ENCODE data around the gene KLHL8.
A peak's percentile ranks its signal among the peaks of the same experiment; 100 is the strongest.
"Not testable (repeated sequence)": the region's sequence is repeated elsewhere in the genome, so short reads cannot be mapped to it uniquely, and the experiment has no call there.

The KLHL8 gene

GRCh38 chr4:87227751-87228151 lies 7.3 kb upstream of the KLHL8 start:
- DNase-seq, result no peak

DNA sequence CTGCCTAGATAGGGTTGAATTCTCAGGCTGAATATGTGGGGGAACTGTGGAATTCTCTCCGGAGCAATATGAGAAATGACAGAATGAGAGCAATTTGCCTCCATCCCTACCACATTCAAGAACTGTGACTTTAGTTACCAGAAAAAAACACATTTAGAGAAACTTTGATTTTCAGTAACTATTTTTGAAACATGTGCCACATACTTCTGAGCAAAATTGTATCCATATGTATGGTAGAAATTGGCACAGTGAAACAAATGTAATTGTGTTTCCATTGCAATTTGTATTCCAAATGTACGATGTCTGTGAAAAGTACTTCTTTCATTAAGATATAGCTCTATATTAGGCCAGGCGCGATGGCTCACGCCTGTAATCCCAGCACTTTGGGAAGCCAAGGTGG lies 5.5 kb upstream of the KLHL8 start:
- DNase-seq, result no peak

- no peak for DNase-seq
Measured at GRCh38 chr4:87224141-87224923, 3.9 kb upstream of the KLHL8 start.

GRCh38 chr4:87219632-87220093 lies 755 bp downstream of the KLHL8 start:
- peak in 4 of 5 experiments; percentile 22 to 74 (median 28) for DNase-seq

GRCh38 chr4:87217235-87217763 lies 3.1 kb downstream of the KLHL8 start:
- not testable (repeated sequence) for DNase-seq

DNA sequence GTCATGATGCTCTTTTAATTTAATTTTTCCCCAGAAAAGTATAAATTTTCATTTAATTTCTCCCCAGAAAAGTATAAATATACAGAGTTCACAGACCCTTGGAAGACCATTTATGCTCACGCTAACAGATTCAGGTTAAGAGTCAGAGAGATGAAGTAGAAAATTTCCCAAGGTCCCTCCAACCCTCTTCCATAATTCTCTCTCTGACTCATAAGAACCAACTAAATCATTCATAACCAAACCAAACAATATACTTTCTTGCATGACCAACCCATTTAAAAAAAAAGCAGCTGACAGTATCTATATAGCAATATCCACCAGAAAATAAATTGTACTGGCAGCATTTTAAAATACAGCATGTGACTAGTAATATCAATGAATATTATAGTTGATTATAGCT lies 3.9 kb downstream of the KLHL8 start:
- DNase-seq, result no peak

DNA sequence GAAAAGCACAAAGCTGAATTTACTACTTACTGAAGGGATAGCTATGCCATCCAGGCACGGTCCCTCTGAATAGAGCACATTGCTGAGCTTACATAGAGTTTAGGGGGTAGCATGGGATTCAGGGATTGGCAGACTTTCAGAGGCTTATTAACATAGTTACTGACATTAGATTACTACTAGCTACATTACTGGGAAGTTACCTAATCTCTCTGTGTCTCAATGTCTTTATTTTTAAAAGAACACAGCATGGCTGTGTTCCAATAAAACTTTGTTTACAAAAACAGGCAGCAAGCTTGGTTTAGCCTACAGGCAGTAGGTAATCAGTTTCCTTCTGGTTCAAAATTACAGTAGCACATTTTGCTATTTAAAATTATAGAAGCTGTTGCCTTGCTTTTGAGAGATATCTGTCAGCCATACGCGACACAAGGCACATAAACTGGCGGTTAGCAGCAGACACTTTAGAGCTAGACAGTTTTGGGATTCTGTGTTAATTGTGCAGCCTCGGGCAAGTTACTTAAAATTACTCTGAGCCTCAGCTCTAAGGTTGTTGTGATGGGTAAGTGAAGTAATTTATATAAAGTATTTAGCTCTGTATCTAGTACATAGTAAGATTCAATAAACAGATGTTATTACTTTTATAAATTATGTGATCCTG lies 6.9 kb downstream of the KLHL8 start:
- no peak for DNase-seq

DNA sequence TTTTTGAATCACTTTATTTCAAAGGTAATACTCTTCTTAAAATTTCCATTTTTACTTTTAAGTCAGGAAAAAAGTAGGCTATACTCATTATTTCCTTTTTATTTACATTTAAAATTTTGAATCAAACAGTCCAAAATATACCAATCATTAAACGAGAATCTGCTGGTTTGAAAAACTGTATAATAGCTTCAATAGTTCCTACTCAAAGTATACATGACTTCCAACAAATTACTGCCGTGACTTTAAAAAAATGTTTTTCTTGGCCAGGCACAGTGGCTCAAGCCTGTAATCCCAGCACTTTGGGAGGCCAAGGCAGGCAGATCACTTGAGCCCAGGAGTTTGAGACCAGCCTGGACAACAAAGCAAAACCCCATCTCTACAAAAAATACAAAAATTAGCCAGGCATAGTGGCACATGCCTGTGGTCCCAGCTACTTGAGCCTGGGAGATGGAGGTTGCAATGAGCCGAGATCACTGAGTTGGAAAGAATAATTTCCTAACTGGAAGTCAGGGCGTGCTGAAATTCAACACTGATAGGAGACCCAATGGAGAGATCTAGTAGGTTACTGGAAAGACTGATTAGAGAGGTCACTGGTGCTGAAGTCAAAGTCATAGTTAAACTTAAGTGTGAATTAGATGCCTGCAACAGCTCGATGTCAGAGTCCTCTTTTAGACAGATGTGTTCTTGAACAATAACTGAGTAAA lies 9.0 kb downstream of the KLHL8 start:
- no peak for DNase-seq

- DNase-seq, result no peak
Measured at GRCh38 chr4:87209696-87210095, 10.7 kb downstream of the KLHL8 start.

DNA sequence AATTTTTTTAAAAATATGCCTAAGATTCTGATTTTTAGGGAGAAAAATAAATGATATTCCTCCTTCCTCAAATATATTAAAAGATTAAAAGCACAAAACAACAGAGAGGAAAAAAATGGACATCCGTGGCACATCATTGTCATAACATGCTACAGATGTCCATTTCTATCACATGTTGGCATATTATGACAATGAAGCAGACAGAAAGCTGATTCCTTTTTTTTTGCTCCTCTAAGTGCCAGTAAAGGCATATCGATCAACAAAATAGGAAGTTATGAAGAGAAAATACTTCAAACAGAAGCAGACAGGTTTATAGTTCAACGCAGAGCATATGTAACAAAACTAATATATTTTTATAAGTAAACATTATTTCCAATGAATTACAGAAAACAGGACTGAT lies 11.2 kb downstream of the KLHL8 start:
- DNase-seq, result no peak

DNA sequence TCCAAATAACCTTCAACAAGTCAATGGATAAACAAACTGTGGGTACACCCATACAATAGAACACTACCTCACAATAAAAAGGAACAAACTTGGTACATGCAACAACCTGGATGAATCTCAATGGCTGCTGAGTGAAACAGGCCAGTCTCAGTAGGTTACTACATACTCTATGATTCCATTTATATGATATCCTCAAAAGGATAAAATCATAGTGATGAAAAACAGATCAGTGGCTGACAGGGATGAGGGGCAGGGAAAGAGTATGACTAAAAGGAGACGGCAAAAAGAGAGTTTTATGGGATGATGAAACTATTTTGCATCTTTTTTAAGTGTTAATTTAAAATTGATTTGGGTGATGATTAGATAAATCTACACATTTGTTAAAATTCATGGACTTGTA lies 15.9 kb downstream of the KLHL8 start:
- DNase-seq, result no peak

- DNase-seq, result no peak
Measured at GRCh38 chr4:87196927-87197326, 23.5 kb downstream of the KLHL8 start.

- no peak for DNase-seq
Measured at GRCh38 chr4:87196146-87196545, 24.3 kb downstream of the KLHL8 start.

DNA sequence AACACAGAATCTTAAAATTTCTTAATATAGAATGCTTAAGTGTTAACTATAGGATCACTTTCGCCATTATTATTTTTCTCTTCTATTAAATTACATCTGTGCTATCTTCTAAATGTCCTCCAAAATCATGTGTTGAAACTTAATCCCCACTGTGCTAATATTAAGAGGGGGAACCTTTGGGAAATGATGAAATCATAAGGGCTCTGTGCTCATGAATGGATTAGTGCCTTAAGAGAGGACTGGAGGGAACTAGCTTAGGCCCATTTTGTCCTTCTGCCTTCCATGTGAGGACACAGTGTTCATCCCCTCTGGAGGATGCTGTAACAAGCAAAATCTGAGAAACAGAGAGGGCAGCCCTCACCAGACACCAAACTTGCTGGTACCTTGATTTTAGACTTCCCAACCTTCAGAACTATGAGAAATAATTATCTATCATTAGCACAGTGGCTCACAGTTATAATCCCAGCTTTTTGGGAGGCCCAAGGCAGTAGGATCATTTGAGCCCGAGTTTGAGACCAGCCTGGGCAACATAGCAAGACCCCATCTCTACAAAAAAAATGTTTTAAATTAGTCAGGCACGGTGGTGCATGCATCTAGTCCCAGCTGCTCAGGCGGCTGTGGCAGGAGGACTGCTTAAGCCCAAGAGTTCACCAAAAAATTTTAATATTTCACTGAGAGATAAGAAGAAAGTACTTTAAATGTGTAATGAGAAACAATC lies 26.3 kb downstream of the KLHL8 start:
- no peak for DNase-seq

GRCh38 chr4:87192145-87192919 lies 28.1 kb downstream of the KLHL8 start:
- peak in 1 of 5 experiments; percentile 80 for DNase-seq

DNA sequence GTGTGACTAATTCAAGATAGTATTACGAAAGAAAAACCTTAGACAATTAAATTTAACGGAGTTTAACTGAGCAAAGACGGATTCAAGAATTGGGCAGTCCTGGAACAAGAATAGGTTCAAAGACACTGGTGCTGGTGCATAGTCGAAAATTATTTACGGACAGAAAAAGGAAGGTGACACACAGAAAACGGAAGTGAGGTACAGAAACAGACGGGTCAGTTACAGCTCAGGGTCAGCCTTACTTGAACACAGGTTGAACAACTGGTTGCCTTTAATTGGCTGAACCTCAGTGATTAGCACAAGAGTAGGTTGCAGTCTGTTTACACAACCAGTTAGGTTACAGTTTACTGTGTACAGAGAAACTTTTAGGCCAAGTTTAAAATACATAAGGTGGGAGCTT lies 31.5 kb downstream of the KLHL8 start:
- DNase-seq, result no peak

- DNase-seq, result no peak
Measured at GRCh38 chr4:87188048-87188447, 32.4 kb downstream of the KLHL8 start.

- DNase-seq, result no peak
Measured at GRCh38 chr4:87185146-87185870, 35.1 kb downstream of the KLHL8 start.

- DNase-seq, result no peak
Measured at GRCh38 chr4:87180767-87181166, 39.7 kb downstream of the KLHL8 start.

- no peak for DNase-seq
Measured at GRCh38 chr4:87179751-87180150, 40.7 kb downstream of the KLHL8 start.

DNA sequence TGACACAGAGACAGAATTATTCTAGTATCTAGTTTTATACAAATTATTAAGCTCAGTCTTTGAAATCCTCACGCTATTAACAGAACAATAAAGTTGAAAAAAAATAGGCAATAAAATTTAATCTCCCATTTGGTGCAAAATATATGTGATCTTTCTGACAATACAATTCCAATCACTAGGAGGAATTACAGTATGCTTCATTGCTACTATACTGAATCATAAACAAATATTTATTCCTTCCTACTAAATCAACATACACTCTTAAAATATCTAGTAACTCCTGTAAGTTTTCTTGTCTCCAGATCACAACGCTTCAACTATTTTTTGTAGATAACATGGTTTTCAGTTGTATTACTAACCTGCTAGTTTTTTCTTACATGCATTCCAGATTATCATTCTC lies 45.7 kb downstream of the KLHL8 start:
- DNase-seq, result no peak
